ENCODE data around the gene ST6GALNAC4. TPM values are rescaled to one million over a fixed set of nuclear protein-coding genes. Genes with fewer than 3 reads are reported as not detected.

The ST6GALNAC4 gene
- total and polyA plus RNA-seq, 9 of the 15 experiments (the other 6 are each of a cell fraction or from before 2014, with no cell fraction given), result 2.6 to 43.1 (median 15.4) TPM

DNA sequence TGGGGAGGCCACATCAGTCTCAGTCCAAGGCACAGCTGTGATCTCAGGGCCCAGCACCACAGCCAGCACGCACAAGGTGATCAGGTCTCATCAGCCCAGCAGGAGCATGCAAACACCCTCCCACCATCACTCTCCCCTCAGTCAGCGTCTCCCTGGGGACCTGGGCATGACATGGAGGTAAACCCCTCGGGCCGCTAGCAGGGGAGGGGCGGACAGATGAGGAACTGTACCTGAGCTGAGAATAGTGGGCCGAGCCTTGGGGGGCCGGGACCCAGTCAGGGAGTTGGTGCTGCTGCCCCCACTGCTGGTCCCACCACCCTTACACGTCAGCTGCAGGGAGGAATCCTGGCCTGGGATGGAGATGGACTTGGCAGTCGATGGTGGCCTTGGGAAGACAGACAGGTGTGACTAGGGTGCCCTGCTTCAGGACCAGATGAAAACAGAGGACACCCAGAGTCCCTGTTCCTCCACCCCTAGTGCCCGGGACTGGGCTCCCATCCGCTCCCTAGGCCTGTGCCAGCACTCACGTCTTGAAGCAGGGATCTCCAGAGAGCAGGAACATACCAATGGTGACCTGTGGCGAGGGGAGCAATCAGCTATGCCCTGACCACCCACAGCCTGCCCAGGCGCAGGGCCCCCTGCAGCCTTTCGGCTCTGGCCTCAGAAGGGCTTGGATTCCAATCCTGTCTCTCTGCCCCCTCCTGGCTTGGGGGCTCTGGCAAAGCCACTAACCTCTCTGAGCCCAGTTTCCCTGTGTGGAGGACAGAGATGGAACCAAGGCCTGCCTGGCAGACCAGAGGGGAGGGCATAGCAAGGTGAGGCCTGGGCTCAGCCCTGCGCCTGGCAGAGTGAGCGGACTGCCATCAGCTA is 31.2 kb upstream of the ST6GALNAC4 start:
- no peaks in the 10 kb centered on the region for H3K27me3 ChIP-seq (ENCODE audit: control insufficient read depth in 2 of 2, insufficient read depth in 2 of 2, low read length in 2 of 2)

More for the DNA sequence above, 31.2 kb upstream of the ST6GALNAC4 start:
- peaks cover 16% of the 10 kb centered on the region; the same call in 2 of the 3 replicates for H3K36me3 ChIP-seq (ENCODE audit: control insufficient read depth, insufficient read depth, low read length)
- H3K9me1 ChIP-seq (ENCODE audit: control insufficient read depth, insufficient read depth, low read length), result peaks cover 6% of the 10 kb centered on the region
- peak overlapping the region in 1 of 2 experiments; percentile 65; a peak in 2 of 4 replicates for H3K9ac ChIP-seq (ENCODE audit: insufficient read depth in 1 of 2, low read depth in 2 of 2, low read length in 2 of 2)
- TF ChIP-seq RBM22 (IDR thresholded peaks at IDR 0.05; ENCODE audit: low read depth, low read length, poor library complexity, severe bottlenecking) (peak; percentile 50), TEAD4 (IDR thresholded peaks at IDR 0.05; ENCODE audit: low read length) (no peak), TEAD4 (CRISPR knock-in tag; IDR thresholded peaks at IDR 0.05; ENCODE audit: borderline replicate concordance) (no peak)
- TF ChIP-seq, protein P1, sequence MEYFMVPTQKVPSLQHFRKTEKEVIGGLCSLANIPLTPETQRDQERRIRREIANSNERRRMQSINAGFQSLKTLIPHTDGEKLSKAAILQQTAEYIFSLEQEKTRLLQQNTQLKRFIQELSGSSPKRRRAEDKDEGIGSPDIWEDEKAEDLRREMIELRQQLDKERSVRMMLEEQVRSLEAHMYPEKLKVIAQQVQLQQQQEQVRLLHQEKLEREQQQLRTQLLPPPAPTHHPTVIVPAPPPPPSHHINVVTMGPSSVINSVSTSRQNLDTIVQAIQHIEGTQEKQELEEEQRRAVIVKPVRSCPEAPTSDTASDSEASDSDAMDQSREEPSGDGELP (CRISPR knock-in tag; IDR thresholded peaks at IDR 0.05; ENCODE audit: borderline replicate concordance), result peak; percentile 14; the same call in 1 of the 2 replicates
- TF ChIP-seq, protein P2, sequence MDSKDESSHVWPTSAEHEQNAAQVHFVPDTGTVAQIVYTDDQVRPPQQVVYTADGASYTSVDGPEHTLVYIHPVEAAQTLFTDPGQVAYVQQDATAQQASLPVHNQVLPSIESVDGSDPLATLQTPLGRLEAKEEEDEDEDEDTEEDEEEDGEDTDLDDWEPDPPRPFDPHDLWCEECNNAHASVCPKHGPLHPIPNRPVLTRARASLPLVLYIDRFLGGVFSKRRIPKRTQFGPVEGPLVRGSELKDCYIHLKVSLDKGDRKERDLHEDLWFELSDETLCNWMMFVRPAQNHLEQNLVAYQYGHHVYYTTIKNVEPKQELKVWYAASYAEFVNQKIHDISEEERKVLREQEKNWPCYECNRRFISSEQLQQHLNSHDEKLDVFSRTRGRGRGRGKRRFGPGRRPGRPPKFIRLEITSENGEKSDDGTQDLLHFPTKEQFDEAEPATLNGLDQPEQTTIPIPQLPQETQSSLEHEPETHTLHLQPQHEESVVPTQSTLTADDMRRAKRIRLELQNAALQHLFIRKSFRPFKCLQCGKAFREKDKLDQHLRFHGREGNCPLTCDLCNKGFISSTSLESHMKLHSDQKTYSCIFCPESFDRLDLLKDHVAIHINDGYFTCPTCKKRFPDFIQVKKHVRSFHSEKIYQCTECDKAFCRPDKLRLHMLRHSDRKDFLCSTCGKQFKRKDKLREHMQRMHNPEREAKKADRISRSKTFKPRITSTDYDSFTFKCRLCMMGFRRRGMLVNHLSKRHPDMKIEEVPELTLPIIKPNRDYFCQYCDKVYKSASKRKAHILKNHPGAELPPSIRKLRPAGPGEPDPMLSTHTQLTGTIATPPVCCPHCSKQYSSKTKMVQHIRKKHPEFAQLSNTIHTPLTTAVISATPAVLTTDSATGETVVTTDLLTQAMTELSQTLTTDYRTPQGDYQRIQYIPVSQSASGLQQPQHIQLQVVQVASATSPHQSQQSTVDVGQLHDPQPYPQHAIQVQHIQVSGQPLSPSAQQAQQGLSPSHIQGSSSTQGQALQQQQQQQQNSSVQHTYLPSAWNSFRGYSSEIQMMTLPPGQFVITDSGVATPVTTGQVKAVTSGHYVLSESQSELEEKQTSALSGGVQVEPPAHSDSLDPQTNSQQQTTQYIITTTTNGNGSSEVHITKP (IDR thresholded peaks at IDR 0.05; ENCODE audit: partially characterized antibody), result peak; percentile 71
- H3K79me2 ChIP-seq (ENCODE audit: control insufficient read depth, insufficient read depth, low read length), result no peaks in the 10 kb centered on the region
- no peak overlapping the region for H3K4me2 ChIP-seq (ENCODE audit: insufficient read depth, low read length)
- in situ Hi-C loops (cut with MboI), result no loop called here
- POLR2A ChIA-PET, result interaction anchor here (0.5 to 0.7 kb wide), 4 partner anchors 24 to 173 kb away, joined by 3 read pairs; no protein-coding TSS in a partner anchor
- H3K4me3 ChIP-seq, result no peak overlapping the region
- no peak overlapping the region for H2AFZ ChIP-seq (ENCODE audit: low read depth, low read length)
- CTCF ChIA-PET (ENCODE audit: low intra/inter-chr PET ratio), result no interaction called here
- ATAC-seq, result no peak
- H3K27ac ChIP-seq (ENCODE audit: extremely low read depth, low read depth, low read length), result no peak overlapping the region
- H3K4me1 ChIP-seq (replicated peaks in 1 of 2; ENCODE audit: control insufficient read depth in 2 of 2, insufficient read depth in 2 of 2, low read length in 2 of 2), result peaks cover 6 to 48% of the 10 kb centered on the region in 2 experiments; a peak in 4 of 5 replicates
- no peaks in the 10 kb centered on the region for H3K9me3 ChIP-seq (replicated peaks; ENCODE audit: control insufficient read depth, insufficient read depth, low read depth, low read length)
- no peak for FAIRE-seq
- 0 out of 2 replicates have a peak, but pooled peaks cover 5% of the 10 kb centered on the region for H4K20me1 ChIP-seq (replicated peaks; ENCODE audit: control insufficient read depth, insufficient read depth, low read length)
- WGBS (ENCODE audit: insufficient coverage, low coverage, missing lambda C conversion rate), result 80% methylated on average over 16 of the region's 17 CpGs
- intact Hi-C loops (cut with micrococcal nuclease), result no loop called here
- DNase-seq (ENCODE audit: extremely low read depth in 1 of 4, low spot score in 3 of 4), result no peak
- no TSS peak for BruUV-seq (replicated peaks)
